ENCODE measurements around the gene NPPB. TPM values are rescaled to one million over a fixed set of nuclear protein-coding genes. Genes with fewer than 3 reads are reported as not detected.

Gene NPPB
- polyA plus RNA-seq, 1 donor from 2014 or later, result not detected

- no peaks in the 10 kb centered on the region for H3K9me2 ChIP-seq (ENCODE audit: insufficient read depth, low read length)
- H3K4me3 ChIP-seq (ENCODE audit: low read length), result no peak overlapping the region
- no peak overlapping the region for H3K27ac ChIP-seq (ENCODE audit: low read length)
- H3K27me3 ChIP-seq (ENCODE audit: insufficient read depth, low read depth, low read length), result no peaks in the 10 kb centered on the region
- H3K9ac ChIP-seq (ENCODE audit: low read length), result no peak overlapping the region
- H3K4me2 ChIP-seq (ENCODE audit: low read length), result no peak overlapping the region
- TF ChIP-seq EP300 (conservative IDR thresholded peaks at IDR 0.05; ENCODE audit: poor library complexity, severe bottlenecking) (no peak), RAD21 (conservative IDR thresholded peaks at IDR 0.05) (no peak), EZH2 (IDR thresholded peaks at IDR 0.05; ENCODE audit: borderline replicate concordance, insufficient read depth, low read length, poor library complexity, severe bottlenecking) (no peak), POLR2AphosphoS5 (IDR thresholded peaks at IDR 0.05) (no peak), REST (IDR thresholded peaks at IDR 0.05; ENCODE audit: borderline replicate concordance) (no peak), MXI1 (conservative IDR thresholded peaks at IDR 0.05; ENCODE audit: poor library complexity, severe bottlenecking) (no peak), CTCF (IDR thresholded peaks at IDR 0.05; ENCODE audit: poor library complexity, severe bottlenecking) (no peak), SMC3 (conservative IDR thresholded peaks at IDR 0.05; ENCODE audit: poor library complexity) (no peak)
- no peak overlapping the region for H2AFZ ChIP-seq (ENCODE audit: low read depth, low read length)
- no peaks in the 10 kb centered on the region for H4K20me1 ChIP-seq (ENCODE audit: insufficient read depth)
- H3K36me3 ChIP-seq (ENCODE audit: insufficient read depth, low read length), result no peaks in the 10 kb centered on the region
- H3K79me2 ChIP-seq (replicated peaks; ENCODE audit: insufficient read depth, low read length), result no peaks in the 10 kb centered on the region
- H3F3A ChIP-seq (ENCODE audit: insufficient read depth, low read length, poor library complexity, severe bottlenecking), result no peaks in the 10 kb centered on the region
- H3K9me3 ChIP-seq (ENCODE audit: low read length), result no peaks in the 10 kb centered on the region
Measured at GRCh38 chr1:11882814-11883538, 24.2 kb upstream of the NPPB start.

- no peaks in the 10 kb centered on the region for H3K9me3 ChIP-seq (ENCODE audit: low read length)
- no peaks in the 10 kb centered on the region for H4K20me1 ChIP-seq (ENCODE audit: insufficient read depth)
- H3K9ac ChIP-seq (ENCODE audit: low read length), result no peak overlapping the region
- H2AFZ ChIP-seq (ENCODE audit: low read depth, low read length), result no peak overlapping the region
- no peak overlapping the region for H3K4me3 ChIP-seq (ENCODE audit: low read length)
- TF ChIP-seq EZH2 (IDR thresholded peaks at IDR 0.05; ENCODE audit: borderline replicate concordance, insufficient read depth, low read length, poor library complexity, severe bottlenecking) (no peak), TAF1 (IDR thresholded peaks at IDR 0.05; ENCODE audit: low read depth) (no peak)
- H3K4me2 ChIP-seq (ENCODE audit: low read length), result no peak overlapping the region
- no peaks in the 10 kb centered on the region for H3K36me3 ChIP-seq (ENCODE audit: insufficient read depth, low read length)
- no peak overlapping the region for H3K27ac ChIP-seq (ENCODE audit: low read length)
- no peaks in the 10 kb centered on the region for H3K9me2 ChIP-seq (ENCODE audit: insufficient read depth, low read length)
- no peaks in the 10 kb centered on the region for H3K79me2 ChIP-seq (replicated peaks; ENCODE audit: insufficient read depth, low read length)
- H3K27me3 ChIP-seq (ENCODE audit: insufficient read depth, low read depth, low read length), result no peaks in the 10 kb centered on the region
- H3F3A ChIP-seq (ENCODE audit: insufficient read depth, low read length, poor library complexity, severe bottlenecking), result no peaks in the 10 kb centered on the region
Measured at GRCh38 chr1:11881749-11882441, 23.1 kb upstream of the NPPB start.

Measured in neural cell (in vitro differentiated cells).